ENCODE measurements around the gene SH2B3. TPM values are rescaled to one million over a fixed set of nuclear protein-coding genes. Genes with fewer than 3 reads are reported as not detected.

The SH2B3 gene
- total and polyA plus RNA-seq, 8 donors = 2.5 to 21.7 (median 8.8) TPM

DNA sequence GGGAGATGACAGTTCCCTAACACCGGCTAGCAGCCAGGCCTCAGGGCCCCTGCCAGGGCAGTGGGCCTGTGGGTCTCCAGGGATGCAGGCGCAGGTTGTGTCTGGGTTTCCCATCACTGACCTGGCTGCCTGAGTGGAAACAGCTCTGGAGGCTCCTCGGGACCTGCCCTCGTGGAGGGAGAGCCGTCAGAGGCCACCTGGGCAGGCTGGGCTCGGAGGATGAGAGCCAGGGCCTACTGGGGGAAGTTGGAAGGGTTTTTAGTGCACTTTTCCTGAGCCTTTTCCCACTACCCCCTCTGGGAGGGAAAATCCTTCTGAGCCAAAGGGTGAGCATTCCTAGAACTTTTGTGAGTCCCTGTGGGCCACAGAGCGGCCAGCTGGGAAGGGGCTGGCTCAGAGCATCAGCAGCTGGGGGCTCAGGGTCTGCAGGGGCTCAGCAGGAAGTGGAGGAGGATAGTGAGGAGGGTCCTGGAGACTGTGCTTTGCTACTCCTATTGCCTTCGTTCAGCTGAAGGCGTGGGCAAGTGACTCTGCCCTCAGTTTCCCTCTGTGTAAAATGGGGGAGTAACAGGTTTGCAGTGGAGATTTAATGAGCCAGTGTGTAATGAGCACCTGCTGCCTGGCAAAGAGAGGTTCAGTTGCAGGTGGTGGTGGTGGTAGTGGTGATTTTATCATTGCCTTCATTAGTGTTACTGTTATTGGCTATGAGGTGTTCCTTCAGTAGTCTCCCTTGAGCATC lies 1.8 kb downstream of the SH2B3 start:
- WGBS, 5 donors = 62 to 77% (median 74%) methylated on average over 7 to 9 of the region's 9 CpGs
- no peak for TF ChIP-seq EP300 (IDR thresholded peaks at IDR 0.05)
- no peak for TF ChIP-seq POLR2AphosphoS5 (IDR thresholded peaks at IDR 0.05)
- no peak for TF ChIP-seq POLR2A (IDR thresholded peaks at IDR 0.05)
- TF ChIP-seq, protein P1, sequence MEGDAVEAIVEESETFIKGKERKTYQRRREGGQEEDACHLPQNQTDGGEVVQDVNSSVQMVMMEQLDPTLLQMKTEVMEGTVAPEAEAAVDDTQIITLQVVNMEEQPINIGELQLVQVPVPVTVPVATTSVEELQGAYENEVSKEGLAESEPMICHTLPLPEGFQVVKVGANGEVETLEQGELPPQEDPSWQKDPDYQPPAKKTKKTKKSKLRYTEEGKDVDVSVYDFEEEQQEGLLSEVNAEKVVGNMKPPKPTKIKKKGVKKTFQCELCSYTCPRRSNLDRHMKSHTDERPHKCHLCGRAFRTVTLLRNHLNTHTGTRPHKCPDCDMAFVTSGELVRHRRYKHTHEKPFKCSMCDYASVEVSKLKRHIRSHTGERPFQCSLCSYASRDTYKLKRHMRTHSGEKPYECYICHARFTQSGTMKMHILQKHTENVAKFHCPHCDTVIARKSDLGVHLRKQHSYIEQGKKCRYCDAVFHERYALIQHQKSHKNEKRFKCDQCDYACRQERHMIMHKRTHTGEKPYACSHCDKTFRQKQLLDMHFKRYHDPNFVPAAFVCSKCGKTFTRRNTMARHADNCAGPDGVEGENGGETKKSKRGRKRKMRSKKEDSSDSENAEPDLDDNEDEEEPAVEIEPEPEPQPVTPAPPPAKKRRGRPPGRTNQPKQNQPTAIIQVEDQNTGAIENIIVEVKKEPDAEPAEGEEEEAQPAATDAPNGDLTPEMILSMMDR (IDR thresholded peaks at IDR 0.05) = no peak
- H3K27me3 ChIP-seq = no peaks in the 10 kb centered on the region
- no peak for DNase-seq
- H3K27ac ChIP-seq = peak overlapping the region; percentile 74 to 90 (median 87)
- H3K36me3 ChIP-seq = no peaks in the 10 kb centered on the region
- H3K4me1 ChIP-seq = peaks cover 60 to 91% (median 87%) of the 10 kb centered on the region in 4 donors
- H3K4me3 ChIP-seq = peak overlapping the region; percentile 79 to 83 (median 82)
- no peaks in the 10 kb centered on the region for H3K9me3 ChIP-seq
- intact Hi-C loops (cut with DNase I; ENCODE audit: low total_unique reads) = no loop called here

DNA sequence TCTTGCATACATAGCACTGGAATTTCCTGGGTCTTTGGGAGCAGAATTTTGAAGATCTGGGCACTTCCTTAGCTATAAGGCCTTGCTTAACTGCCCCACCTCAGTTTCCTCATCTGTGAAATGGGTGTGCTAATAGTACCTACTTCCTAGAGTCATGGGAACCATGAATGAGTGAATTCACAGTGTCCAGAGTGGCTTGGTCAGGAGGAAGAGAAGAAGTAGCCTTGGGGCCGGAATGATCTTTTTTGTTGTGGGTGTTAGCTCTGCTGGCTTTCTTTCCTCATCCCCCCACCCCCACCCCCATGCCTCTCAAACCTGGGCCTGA lies 2.4 kb downstream of the SH2B3 start:
- Histone ChIP-seq H3K36me3 (no peaks in the 10 kb centered on the region), H3K4me3 (peak overlapping the region in 2 of 4 donors; percentile 81 to 83), H3K27ac (peak overlapping the region in 4 of 5 donors; percentile 86 to 90 (median 88)), H3K9me3 (no peaks in the 10 kb centered on the region), H3K27me3 (no peaks in the 10 kb centered on the region), H3K4me1 (peaks cover 55 to 91% (median 85%) of the 10 kb centered on the region in 4 donors)
- no peak for DNase-seq
- 80 to 90% (median 87%) methylated on average over 1 of the region's 1 CpG for WGBS, 5 donors
- intact Hi-C loops (cut with DNase I; ENCODE audit: low total_unique reads) = no loop called here
- TF ChIP-seq, protein P1 (IDR thresholded peaks at IDR 0.05) = no peak
- no peak for TF ChIP-seq EP300 (IDR thresholded peaks at IDR 0.05)
- no peak for TF ChIP-seq POLR2A (IDR thresholded peaks at IDR 0.05)
- TF ChIP-seq POLR2AphosphoS5 (IDR thresholded peaks at IDR 0.05) = no peak

DNA sequence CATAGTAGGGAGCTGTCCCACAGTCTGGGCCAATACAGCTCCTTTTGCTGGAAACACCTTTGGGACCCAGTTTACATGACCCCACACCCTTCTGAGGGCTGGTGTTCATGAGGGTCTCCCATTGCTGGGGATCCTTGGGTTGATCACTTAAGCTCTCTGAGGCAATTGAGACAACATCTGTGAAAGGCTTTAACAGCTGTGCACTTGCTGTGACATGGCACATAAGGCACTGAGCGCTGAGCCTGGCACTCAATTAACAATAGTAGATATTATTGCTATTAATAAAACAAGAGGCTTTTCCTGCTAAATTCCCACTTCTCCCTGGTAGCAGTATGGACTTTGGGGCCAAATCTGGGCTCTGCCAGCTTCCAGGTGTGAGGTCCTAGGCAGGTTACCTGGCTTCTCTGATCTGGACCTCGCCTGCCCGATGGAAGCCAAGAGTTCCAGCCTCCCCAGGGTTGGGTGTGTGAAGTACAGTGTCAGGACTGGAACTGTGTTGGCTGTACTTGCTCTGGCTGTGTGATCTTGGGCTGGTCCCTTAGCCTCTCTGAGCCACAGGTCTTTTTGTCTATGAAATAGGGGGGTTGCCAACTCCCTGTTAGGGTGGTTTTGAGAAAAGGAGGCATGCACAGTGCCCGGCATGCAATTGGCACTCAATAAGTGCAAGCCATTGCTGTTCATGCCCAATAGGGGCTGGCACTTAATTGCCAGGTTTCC lies 3.1 kb downstream of the SH2B3 start:
- no peaks in the 10 kb centered on the region for H3K36me3 ChIP-seq
- no peaks in the 10 kb centered on the region for H3K27me3 ChIP-seq
- intact Hi-C loops (cut with DNase I; ENCODE audit: low total_unique reads) = no loop called here
- TF ChIP-seq, protein P1 (IDR thresholded peaks at IDR 0.05) = no peak
- TF ChIP-seq EP300 (IDR thresholded peaks at IDR 0.05) = no peak
- TF ChIP-seq POLR2A (IDR thresholded peaks at IDR 0.05) = no peak
- no peak for TF ChIP-seq POLR2AphosphoS5 (IDR thresholded peaks at IDR 0.05)
- peaks cover 48 to 91% (median 81%) of the 10 kb centered on the region in 4 donors for H3K4me1 ChIP-seq
- DNase-seq = no peak
- WGBS, 5 donors = 73 to 97% (median 81%) methylated on average over 3 to 4 of the region's 4 CpGs
- no peaks in the 10 kb centered on the region for H3K9me3 ChIP-seq
- H3K27ac ChIP-seq = peak overlapping the region; percentile 22 to 90 (median 86)
- peak overlapping the region in 2 of 4 donors; percentile 81 to 83 for H3K4me3 ChIP-seq

DNA sequence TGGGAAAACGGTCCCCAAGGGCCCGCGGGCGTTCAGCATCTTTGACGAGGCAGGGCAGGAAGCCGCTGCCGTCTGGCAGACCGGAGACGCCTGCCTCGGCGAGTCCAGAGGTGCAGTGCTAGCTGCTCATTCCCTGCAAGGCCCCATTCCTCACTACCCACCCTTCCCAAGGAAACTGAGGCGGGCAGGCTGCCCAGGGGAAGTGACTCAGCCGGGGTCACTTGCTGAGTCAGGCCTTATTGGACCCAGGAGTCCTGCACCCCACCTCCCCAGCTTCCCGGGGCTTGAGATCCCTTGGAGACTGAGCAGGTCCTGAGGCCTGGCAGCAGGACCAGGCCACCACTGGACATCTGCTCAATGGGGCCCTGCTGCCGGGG lies 3.7 kb downstream of the SH2B3 start:
- H3K27ac ChIP-seq = peak overlapping the region; percentile 22 to 90 (median 86)
- peaks cover 48 to 89% (median 77%) of the 10 kb centered on the region in 4 donors for H3K4me1 ChIP-seq
- no peak for TF ChIP-seq POLR2AphosphoS5 (IDR thresholded peaks at IDR 0.05)
- no peak for TF ChIP-seq EP300 (IDR thresholded peaks at IDR 0.05)
- TF ChIP-seq, protein P1 (IDR thresholded peaks at IDR 0.05) = no peak
- no peak for TF ChIP-seq POLR2A (IDR thresholded peaks at IDR 0.05)
- intact Hi-C loops (cut with DNase I; ENCODE audit: low total_unique reads) = no loop called here
- H3K4me3 ChIP-seq = peak overlapping the region in 3 of 4 donors; percentile 2 to 83 (median 22)
- no peak for DNase-seq
- 48 to 73% (median 58%) methylated on average over 5 to 15 of the region's 15 CpGs for WGBS, 5 donors
- H3K9me3 ChIP-seq = no peaks in the 10 kb centered on the region
- H3K36me3 ChIP-seq = no peaks in the 10 kb centered on the region
- no peaks in the 10 kb centered on the region for H3K27me3 ChIP-seq
